ENCODE measurements around the gene COMT.

COMT gene

DNA sequence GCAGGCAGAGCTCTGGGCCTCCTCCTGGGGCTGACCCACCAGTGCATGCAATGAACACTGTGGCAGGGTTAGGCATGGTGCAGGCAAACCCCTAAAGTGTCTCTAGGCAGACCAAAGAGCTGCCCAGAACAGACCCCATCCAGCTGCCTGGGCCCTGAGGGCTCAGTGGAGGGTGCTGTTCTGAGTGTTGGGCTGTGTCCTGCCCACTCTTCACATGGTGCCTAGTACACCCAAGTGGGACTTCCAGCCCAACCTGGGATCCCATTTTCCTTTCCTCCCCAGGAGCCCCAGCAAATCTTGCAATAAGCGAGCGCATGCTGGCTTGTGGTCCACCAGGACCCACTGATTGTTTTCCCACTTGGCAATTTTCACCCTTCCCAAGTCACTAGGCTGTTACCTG is 48.6 kb downstream of the COMT start:
- no peak for DNase-seq (ENCODE audit: low read depth in 1 of 2, low spot score in 1 of 2)
- Histone ChIP-seq H3K4me3 (replicated peaks; ENCODE audit: insufficient read depth, low read length) (no peak overlapping the region), H3K27ac (replicated peaks) (no peak overlapping the region), H3K27me3 (ENCODE audit: insufficient read depth, poor library complexity, severe bottlenecking) (no peaks in the 10 kb centered on the region)
- TF ChIP-seq, protein P1, sequence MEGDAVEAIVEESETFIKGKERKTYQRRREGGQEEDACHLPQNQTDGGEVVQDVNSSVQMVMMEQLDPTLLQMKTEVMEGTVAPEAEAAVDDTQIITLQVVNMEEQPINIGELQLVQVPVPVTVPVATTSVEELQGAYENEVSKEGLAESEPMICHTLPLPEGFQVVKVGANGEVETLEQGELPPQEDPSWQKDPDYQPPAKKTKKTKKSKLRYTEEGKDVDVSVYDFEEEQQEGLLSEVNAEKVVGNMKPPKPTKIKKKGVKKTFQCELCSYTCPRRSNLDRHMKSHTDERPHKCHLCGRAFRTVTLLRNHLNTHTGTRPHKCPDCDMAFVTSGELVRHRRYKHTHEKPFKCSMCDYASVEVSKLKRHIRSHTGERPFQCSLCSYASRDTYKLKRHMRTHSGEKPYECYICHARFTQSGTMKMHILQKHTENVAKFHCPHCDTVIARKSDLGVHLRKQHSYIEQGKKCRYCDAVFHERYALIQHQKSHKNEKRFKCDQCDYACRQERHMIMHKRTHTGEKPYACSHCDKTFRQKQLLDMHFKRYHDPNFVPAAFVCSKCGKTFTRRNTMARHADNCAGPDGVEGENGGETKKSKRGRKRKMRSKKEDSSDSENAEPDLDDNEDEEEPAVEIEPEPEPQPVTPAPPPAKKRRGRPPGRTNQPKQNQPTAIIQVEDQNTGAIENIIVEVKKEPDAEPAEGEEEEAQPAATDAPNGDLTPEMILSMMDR (IDR thresholded peaks at IDR 0.05; ENCODE audit: insufficient read depth, low read length), result no peak
- TF ChIP-seq POLR2AphosphoS5 (IDR thresholded peaks at IDR 0.05; ENCODE audit: low read depth), result no peak
- TF ChIP-seq, protein P2, sequence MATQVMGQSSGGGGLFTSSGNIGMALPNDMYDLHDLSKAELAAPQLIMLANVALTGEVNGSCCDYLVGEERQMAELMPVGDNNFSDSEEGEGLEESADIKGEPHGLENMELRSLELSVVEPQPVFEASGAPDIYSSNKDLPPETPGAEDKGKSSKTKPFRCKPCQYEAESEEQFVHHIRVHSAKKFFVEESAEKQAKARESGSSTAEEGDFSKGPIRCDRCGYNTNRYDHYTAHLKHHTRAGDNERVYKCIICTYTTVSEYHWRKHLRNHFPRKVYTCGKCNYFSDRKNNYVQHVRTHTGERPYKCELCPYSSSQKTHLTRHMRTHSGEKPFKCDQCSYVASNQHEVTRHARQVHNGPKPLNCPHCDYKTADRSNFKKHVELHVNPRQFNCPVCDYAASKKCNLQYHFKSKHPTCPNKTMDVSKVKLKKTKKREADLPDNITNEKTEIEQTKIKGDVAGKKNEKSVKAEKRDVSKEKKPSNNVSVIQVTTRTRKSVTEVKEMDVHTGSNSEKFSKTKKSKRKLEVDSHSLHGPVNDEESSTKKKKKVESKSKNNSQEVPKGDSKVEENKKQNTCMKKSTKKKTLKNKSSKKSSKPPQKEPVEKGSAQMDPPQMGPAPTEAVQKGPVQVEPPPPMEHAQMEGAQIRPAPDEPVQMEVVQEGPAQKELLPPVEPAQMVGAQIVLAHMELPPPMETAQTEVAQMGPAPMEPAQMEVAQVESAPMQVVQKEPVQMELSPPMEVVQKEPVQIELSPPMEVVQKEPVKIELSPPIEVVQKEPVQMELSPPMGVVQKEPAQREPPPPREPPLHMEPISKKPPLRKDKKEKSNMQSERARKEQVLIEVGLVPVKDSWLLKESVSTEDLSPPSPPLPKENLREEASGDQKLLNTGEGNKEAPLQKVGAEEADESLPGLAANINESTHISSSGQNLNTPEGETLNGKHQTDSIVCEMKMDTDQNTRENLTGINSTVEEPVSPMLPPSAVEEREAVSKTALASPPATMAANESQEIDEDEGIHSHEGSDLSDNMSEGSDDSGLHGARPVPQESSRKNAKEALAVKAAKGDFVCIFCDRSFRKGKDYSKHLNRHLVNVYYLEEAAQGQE (IDR thresholded peaks at IDR 0.05; ENCODE audit: insufficient replicate concordance, low read depth), result no peak

DNA sequence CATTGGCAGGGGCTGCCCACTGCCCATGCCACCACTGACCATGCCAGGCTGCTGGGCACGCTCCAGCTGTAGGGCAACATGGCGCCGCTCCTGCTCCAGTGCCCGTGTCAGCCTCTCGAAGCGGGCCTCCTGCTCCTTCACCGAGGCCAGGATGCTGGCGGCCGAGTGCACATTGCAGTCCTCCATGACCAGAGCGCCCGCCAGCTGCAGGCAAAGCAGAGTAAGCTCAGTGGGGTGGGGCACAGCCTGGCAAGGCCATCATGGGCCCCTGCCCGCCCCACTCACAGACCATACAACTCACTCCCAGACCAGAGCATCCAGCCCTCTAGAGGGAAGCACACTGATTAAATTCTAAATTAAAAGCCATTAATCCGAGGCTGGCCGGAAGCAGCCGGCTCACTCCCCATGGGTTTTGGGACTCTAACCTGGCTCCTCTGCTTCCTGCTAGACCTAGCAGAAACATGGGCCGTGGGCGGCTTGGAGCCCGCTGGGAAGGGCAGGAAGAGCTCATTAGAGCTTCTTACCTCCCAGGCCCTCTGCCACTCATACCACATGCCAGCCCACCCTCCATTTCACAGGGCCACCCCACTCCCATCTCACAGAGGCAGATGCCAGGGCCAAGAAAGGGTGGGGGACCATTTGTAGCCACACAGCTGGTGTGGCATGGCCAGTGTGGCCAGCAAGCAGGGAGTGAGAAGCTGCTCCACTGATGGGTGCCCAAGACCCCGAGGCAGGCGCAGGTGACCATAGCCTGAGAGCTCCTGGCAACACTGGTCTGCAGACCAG is 49.2 kb downstream of the COMT start:
- Histone ChIP-seq H3K4me3 (replicated peaks; ENCODE audit: insufficient read depth, low read length) (no peak overlapping the region), H3K27ac (replicated peaks) (no peak overlapping the region), H3K27me3 (ENCODE audit: insufficient read depth, poor library complexity, severe bottlenecking) (no peaks in the 10 kb centered on the region)
- DNase-seq (ENCODE audit: low read depth in 1 of 2, low spot score in 1 of 2), result no peak
- TF ChIP-seq POLR2AphosphoS5 (IDR thresholded peaks at IDR 0.05; ENCODE audit: low read depth), result no peak
- TF ChIP-seq, protein P1 (IDR thresholded peaks at IDR 0.05; ENCODE audit: insufficient read depth, low read length), result no peak
- no peak for TF ChIP-seq GABPA (IDR thresholded peaks at IDR 0.05; ENCODE audit: low read depth)

DNA sequence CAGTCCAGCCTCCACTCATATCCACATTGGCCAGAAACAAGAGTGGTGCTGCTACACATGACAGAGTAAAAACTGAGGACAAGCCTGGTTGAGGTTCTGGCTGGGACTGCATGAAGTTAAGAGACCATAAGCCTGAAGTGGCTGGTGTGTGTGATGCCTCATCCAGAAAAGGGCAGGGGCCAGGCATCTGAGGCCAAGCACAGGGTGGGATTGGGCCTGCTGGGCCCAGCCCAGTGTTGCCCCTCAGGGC is 49.7 kb downstream of the COMT start:
- TF ChIP-seq POLR2AphosphoS5 (IDR thresholded peaks at IDR 0.05; ENCODE audit: low read depth) (no peak), GABPA (IDR thresholded peaks at IDR 0.05; ENCODE audit: low read depth) (no peak), SPI1 (IDR thresholded peaks at IDR 0.05; ENCODE audit: borderline replicate concordance, low read depth) (no peak)
- TF ChIP-seq, protein P1 (IDR thresholded peaks at IDR 0.05; ENCODE audit: insufficient read depth, low read length), result no peak
- TF ChIP-seq, protein P2 (IDR thresholded peaks at IDR 0.05; ENCODE audit: insufficient replicate concordance, low read depth), result no peak
- H3K27ac ChIP-seq (replicated peaks), result no peak overlapping the region
- no peak for DNase-seq (ENCODE audit: low read depth in 1 of 2, low spot score in 1 of 2)

More for the DNA sequence above, 49.7 kb downstream of the COMT start:
- Histone ChIP-seq H3K4me3 (replicated peaks; ENCODE audit: insufficient read depth, low read length) (no peak overlapping the region), H3K27me3 (ENCODE audit: insufficient read depth, poor library complexity, severe bottlenecking) (no peaks in the 10 kb centered on the region)

Data from HL-60 (cell line).